HEK293 (cell line): ENCODE results near the gene MEAF6.
A peak's percentile ranks its signal among the peaks of the same experiment; 100 is the strongest.

Source experiments
- BCL11B ChIP-seq: fragments of 450-650 bp; formaldehyde crosslinking; IDR thresholded peaks from 2 replicates; pipeline ENCODE4 v1.5.1; 2016; ENCODE audit warnings: low read depth, missing biosample characterization, missing genetic modification characterization
- FEZF1 ChIP-seq: fragments of 450-650 bp; formaldehyde crosslinking; IDR thresholded peaks from 2 replicates; pipeline ENCODE4 v1.5.1; 2016; ENCODE audit warnings: missing biosample characterization, missing genetic modification characterization
- SETDB1 ChIP-seq: IDR thresholded peaks from one replicate; pipeline ENCODE4 v1.6.1; 2017; ENCODE audit warnings: mild to moderate bottlenecking, low read length, moderate library complexity, mixed read lengths; ENCODE audit not compliant: insufficient read length
- ZBTB1 ChIP-seq: fragments of 450-650 bp; formaldehyde crosslinking; IDR thresholded peaks from 2 replicates; pipeline ENCODE4 v1.5.1; 2016; ENCODE audit warnings: missing biosample characterization, missing genetic modification characterization
- ZBTB17 ChIP-seq: fragments of 450-650 bp; formaldehyde crosslinking; IDR thresholded peaks from 2 replicates; pipeline ENCODE4 v1.5.1; 2016; ENCODE audit warnings: missing biosample characterization, missing genetic modification characterization
- ZIC2 ChIP-seq: fragments of 450-650 bp; formaldehyde crosslinking; IDR thresholded peaks from 2 replicates; pipeline ENCODE4 v1.5.1; 2016; ENCODE audit warnings: missing biosample characterization, missing genetic modification characterization
- ZNF112 ChIP-seq: fragments of 450-650 bp; formaldehyde crosslinking; IDR thresholded peaks from 2 replicates; pipeline ENCODE4 v1.5.0; 2017; ENCODE audit warnings: missing biosample characterization, missing genetic modification characterization
- ZNF146 ChIP-seq: fragments of 450-650 bp; formaldehyde crosslinking; IDR thresholded peaks from 2 replicates; pipeline ENCODE4 v1.5.1; 2016; ENCODE audit warnings: missing biosample characterization, missing genetic modification characterization
- ZNF335 ChIP-seq: fragments of 450-650 bp; formaldehyde crosslinking; conservative IDR thresholded peaks from 2 replicates; pipeline ENCODE4 v1.5.1; 2016; ENCODE audit warnings: missing biosample characterization, missing genetic modification characterization
- ZNF350 ChIP-seq: fragments of 450-650 bp; formaldehyde crosslinking; IDR thresholded peaks from 2 replicates; pipeline ENCODE4 v1.5.0; 2017; ENCODE audit warnings: missing biosample characterization, mild to moderate bottlenecking, missing genetic modification characterization
- ZNF404 ChIP-seq: fragments of 450-650 bp; formaldehyde crosslinking; IDR thresholded peaks from 2 replicates; pipeline ENCODE4 v1.5.1; 2017; ENCODE audit warnings: missing biosample characterization, missing genetic modification characterization
- ZNF416 ChIP-seq: fragments of 450-650 bp; formaldehyde crosslinking; IDR thresholded peaks from 2 replicates; pipeline ENCODE4 v1.5.1; 2016; ENCODE audit warnings: missing biosample characterization, missing genetic modification characterization
- ZNF558 ChIP-seq: fragments of 450-650 bp; formaldehyde crosslinking; IDR thresholded peaks from 2 replicates; pipeline ENCODE4 v1.5.1; 2016; ENCODE audit warnings: missing biosample characterization, missing genetic modification characterization
- ZNF571 ChIP-seq: fragments of 450-650 bp; formaldehyde crosslinking; IDR thresholded peaks from 2 replicates; pipeline ENCODE4 v1.5.0; 2017; ENCODE audit warnings: missing biosample characterization, missing genetic modification characterization
- ZNF585B ChIP-seq: fragments of 450-650 bp; formaldehyde crosslinking; IDR thresholded peaks from 2 replicates; pipeline ENCODE4 v1.5.1; 2016; ENCODE audit warnings: missing biosample characterization, missing genetic modification characterization
- ZNF670 ChIP-seq: fragments of 450-650 bp; formaldehyde crosslinking; IDR thresholded peaks from 2 replicates; pipeline ENCODE4 v1.5.1; 2016; ENCODE audit warnings: missing biosample characterization, missing genetic modification characterization, low read depth
- ZNF791 ChIP-seq: fragments of 450-650 bp; formaldehyde crosslinking; IDR thresholded peaks from 2 replicates; pipeline ENCODE4 v1.5.1; 2016; ENCODE audit warnings: missing biosample characterization, missing genetic modification characterization
- TF ChIP-seq, protein P1 (sequence below): fragments of 450-650 bp; formaldehyde crosslinking; IDR thresholded peaks from 2 replicates; pipeline ENCODE4 v1.5.1; 2016; ENCODE audit warnings: missing biosample characterization, missing genetic modification characterization
- TF ChIP-seq, protein P2 (sequence below): fragments of 450-650 bp; formaldehyde crosslinking; IDR thresholded peaks from 2 replicates; pipeline ENCODE4 v1.5.1; 2017; ENCODE audit warnings: missing biosample characterization, missing genetic modification characterization
- TF ChIP-seq, protein P3 (sequence below): fragments of 450-650 bp; formaldehyde crosslinking; IDR thresholded peaks from 2 replicates; pipeline ENCODE4 v1.5.1; 2016; ENCODE audit warnings: missing biosample characterization, missing genetic modification characterization
- TF ChIP-seq, protein P4 (sequence below): fragments of 450-650 bp; formaldehyde crosslinking; IDR thresholded peaks from 2 replicates; pipeline ENCODE4 v1.5.1; 2016; ENCODE audit warnings: missing biosample characterization, missing genetic modification characterization
- TF ChIP-seq, protein P5 (sequence below): fragments of 450-650 bp; formaldehyde crosslinking; IDR thresholded peaks from 2 replicates; pipeline ENCODE4 v1.5.1; 2016; ENCODE audit warnings: missing biosample characterization, missing genetic modification characterization
- TF ChIP-seq, protein P6 (sequence below): fragments of 450-650 bp; formaldehyde crosslinking; IDR thresholded peaks from 2 replicates; pipeline ENCODE4 v1.5.1; 2016; ENCODE audit warnings: missing biosample characterization, missing genetic modification characterization, borderline replicate concordance

The MEAF6 gene

DNA sequence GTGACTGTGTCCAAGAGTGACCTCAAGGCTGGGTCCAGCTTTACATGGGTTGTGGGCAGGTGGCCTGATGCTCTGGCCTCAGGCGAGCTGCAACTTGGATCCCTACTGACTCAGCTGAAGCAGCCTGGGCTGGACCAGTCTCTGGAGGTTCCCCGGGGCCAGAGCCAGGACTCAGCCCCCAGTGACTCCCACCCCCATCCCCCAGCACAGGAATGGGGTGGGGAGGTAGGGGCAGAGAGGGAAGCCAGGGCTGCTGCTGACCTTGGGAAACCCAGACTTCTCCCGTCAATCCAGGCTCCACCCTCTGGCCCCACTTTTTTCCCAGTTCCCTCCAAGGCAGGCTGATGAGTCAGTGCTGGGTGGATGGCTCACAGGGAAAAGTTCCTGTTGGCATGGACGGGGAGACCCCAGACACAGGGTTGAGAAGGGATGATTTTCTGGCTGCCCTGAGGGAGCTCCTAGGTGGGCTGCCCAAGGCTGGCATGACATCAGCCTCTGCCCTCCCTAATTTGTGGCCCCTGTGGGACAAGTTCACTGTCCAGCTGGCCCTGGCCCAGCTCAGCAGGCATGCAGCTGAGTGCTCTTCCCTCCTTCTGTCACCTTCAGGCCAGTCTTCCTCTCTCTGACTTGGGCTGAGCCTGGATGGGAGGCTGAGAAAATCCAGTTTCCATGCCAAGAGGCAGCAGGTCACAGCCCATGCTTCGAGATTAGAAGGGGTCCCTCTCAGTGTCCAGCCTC is 37.9 kb downstream of the MEAF6 start (continued):
- no peak for TF ChIP-seq SETDB1
- TF ChIP-seq ZBTB1 (tag by site-specific recombination) = no peak
- peak; percentile 64 for TF ChIP-seq ZIC2 (tag by site-specific recombination)
- no peak for TF ChIP-seq ZNF416 (tag by site-specific recombination)
- no peak for TF ChIP-seq ZNF350 (tag by site-specific recombination)
- no peak for TF ChIP-seq ZNF571
- TF ChIP-seq, protein P1, sequence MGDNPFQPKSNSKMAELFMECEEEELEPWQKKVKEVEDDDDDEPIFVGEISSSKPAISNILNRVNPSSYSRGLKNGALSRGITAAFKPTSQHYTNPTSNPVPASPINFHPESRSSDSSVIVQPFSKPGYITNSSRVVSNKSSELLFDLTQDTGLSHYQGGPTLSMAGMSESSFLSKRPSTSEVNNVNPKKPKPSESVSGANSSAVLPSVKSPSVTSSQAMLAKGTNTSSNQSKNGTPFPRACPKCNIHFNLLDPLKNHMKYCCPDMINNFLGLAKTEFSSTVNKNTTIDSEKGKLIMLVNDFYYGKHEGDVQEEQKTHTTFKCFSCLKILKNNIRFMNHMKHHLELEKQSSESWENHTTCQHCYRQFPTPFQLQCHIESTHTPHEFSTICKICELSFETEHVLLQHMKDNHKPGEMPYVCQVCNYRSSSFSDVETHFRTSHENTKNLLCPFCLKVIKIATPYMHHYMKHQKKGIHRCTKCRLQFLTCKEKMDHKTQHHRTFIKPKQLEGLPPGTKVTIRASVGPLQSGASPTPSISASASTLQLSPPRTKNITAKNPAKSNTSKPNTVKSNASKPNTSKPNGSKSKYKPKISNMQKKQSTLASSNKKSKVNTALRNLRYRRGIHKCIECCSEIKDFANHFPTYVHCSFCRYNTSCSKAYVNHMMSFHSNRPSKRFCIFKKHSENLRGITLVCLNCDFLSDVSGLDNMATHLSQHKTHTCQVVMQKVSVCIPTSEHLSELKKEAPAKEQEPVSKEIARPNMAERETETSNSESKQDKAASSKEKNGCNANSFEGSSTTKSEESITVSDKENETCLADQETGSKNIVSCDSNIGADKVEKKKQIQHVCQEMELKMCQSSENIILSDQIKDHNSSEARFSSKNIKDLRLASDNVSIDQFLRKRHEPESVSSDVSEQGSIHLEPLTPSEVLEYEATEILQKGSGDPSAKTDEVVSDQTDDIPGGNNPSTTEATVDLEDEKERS = no peak
- TF ChIP-seq, protein P2, sequence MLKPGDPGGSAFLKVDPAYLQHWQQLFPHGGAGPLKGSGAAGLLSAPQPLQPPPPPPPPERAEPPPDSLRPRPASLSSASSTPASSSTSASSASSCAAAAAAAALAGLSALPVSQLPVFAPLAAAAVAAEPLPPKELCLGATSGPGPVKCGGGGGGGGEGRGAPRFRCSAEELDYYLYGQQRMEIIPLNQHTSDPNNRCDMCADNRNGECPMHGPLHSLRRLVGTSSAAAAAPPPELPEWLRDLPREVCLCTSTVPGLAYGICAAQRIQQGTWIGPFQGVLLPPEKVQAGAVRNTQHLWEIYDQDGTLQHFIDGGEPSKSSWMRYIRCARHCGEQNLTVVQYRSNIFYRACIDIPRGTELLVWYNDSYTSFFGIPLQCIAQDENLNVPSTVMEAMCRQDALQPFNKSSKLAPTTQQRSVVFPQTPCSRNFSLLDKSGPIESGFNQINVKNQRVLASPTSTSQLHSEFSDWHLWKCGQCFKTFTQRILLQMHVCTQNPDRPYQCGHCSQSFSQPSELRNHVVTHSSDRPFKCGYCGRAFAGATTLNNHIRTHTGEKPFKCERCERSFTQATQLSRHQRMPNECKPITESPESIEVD (tag by site-specific recombination) = no peak
- TF ChIP-seq ZBTB17 (tag by site-specific recombination) = peak; percentile 64
- no peak for TF ChIP-seq ZNF585B
- TF ChIP-seq ZNF404 (tag by site-specific recombination) = no peak
- TF ChIP-seq, protein P3, sequence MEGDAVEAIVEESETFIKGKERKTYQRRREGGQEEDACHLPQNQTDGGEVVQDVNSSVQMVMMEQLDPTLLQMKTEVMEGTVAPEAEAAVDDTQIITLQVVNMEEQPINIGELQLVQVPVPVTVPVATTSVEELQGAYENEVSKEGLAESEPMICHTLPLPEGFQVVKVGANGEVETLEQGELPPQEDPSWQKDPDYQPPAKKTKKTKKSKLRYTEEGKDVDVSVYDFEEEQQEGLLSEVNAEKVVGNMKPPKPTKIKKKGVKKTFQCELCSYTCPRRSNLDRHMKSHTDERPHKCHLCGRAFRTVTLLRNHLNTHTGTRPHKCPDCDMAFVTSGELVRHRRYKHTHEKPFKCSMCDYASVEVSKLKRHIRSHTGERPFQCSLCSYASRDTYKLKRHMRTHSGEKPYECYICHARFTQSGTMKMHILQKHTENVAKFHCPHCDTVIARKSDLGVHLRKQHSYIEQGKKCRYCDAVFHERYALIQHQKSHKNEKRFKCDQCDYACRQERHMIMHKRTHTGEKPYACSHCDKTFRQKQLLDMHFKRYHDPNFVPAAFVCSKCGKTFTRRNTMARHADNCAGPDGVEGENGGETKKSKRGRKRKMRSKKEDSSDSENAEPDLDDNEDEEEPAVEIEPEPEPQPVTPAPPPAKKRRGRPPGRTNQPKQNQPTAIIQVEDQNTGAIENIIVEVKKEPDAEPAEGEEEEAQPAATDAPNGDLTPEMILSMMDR (tag by site-specific recombination) = no peak
- no peak for TF ChIP-seq ZNF558 (tag by site-specific recombination)
- TF ChIP-seq ZNF335 (tag by site-specific recombination) = peak; percentile 45; the same call in 1 of the 2 replicates
- TF ChIP-seq, protein P4, sequence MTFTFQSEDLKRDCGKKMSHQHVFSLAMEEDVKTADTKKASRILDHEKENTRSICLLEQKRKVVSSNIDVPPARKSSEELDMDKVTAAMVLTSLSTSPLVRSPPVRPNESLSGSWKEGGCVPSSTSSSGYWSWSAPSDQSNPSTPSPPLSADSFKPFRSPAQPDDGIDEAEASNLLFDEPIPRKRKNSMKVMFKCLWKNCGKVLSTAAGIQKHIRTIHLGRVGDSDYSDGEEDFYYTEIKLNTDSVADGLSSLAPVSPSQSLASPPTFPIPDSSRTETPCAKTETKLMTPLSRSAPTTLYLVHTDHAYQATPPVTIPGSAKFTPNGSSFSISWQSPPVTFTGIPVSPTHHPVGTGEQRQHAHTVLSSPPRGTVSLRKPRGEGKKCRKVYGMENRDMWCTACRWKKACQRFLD (tag by site-specific recombination) = no peak
- TF ChIP-seq ZNF112 (tag by site-specific recombination) = no peak
- TF ChIP-seq ZNF791 (tag by site-specific recombination) = no peak
- no peak for TF ChIP-seq ZNF670 (tag by site-specific recombination)
- TF ChIP-seq ZNF146 (tag by site-specific recombination) = no peak
- no peak for TF ChIP-seq BCL11B (tag by site-specific recombination)
- TF ChIP-seq, protein P5, sequence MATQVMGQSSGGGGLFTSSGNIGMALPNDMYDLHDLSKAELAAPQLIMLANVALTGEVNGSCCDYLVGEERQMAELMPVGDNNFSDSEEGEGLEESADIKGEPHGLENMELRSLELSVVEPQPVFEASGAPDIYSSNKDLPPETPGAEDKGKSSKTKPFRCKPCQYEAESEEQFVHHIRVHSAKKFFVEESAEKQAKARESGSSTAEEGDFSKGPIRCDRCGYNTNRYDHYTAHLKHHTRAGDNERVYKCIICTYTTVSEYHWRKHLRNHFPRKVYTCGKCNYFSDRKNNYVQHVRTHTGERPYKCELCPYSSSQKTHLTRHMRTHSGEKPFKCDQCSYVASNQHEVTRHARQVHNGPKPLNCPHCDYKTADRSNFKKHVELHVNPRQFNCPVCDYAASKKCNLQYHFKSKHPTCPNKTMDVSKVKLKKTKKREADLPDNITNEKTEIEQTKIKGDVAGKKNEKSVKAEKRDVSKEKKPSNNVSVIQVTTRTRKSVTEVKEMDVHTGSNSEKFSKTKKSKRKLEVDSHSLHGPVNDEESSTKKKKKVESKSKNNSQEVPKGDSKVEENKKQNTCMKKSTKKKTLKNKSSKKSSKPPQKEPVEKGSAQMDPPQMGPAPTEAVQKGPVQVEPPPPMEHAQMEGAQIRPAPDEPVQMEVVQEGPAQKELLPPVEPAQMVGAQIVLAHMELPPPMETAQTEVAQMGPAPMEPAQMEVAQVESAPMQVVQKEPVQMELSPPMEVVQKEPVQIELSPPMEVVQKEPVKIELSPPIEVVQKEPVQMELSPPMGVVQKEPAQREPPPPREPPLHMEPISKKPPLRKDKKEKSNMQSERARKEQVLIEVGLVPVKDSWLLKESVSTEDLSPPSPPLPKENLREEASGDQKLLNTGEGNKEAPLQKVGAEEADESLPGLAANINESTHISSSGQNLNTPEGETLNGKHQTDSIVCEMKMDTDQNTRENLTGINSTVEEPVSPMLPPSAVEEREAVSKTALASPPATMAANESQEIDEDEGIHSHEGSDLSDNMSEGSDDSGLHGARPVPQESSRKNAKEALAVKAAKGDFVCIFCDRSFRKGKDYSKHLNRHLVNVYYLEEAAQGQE (tag by site-specific recombination) = no peak
- TF ChIP-seq, protein P6, sequence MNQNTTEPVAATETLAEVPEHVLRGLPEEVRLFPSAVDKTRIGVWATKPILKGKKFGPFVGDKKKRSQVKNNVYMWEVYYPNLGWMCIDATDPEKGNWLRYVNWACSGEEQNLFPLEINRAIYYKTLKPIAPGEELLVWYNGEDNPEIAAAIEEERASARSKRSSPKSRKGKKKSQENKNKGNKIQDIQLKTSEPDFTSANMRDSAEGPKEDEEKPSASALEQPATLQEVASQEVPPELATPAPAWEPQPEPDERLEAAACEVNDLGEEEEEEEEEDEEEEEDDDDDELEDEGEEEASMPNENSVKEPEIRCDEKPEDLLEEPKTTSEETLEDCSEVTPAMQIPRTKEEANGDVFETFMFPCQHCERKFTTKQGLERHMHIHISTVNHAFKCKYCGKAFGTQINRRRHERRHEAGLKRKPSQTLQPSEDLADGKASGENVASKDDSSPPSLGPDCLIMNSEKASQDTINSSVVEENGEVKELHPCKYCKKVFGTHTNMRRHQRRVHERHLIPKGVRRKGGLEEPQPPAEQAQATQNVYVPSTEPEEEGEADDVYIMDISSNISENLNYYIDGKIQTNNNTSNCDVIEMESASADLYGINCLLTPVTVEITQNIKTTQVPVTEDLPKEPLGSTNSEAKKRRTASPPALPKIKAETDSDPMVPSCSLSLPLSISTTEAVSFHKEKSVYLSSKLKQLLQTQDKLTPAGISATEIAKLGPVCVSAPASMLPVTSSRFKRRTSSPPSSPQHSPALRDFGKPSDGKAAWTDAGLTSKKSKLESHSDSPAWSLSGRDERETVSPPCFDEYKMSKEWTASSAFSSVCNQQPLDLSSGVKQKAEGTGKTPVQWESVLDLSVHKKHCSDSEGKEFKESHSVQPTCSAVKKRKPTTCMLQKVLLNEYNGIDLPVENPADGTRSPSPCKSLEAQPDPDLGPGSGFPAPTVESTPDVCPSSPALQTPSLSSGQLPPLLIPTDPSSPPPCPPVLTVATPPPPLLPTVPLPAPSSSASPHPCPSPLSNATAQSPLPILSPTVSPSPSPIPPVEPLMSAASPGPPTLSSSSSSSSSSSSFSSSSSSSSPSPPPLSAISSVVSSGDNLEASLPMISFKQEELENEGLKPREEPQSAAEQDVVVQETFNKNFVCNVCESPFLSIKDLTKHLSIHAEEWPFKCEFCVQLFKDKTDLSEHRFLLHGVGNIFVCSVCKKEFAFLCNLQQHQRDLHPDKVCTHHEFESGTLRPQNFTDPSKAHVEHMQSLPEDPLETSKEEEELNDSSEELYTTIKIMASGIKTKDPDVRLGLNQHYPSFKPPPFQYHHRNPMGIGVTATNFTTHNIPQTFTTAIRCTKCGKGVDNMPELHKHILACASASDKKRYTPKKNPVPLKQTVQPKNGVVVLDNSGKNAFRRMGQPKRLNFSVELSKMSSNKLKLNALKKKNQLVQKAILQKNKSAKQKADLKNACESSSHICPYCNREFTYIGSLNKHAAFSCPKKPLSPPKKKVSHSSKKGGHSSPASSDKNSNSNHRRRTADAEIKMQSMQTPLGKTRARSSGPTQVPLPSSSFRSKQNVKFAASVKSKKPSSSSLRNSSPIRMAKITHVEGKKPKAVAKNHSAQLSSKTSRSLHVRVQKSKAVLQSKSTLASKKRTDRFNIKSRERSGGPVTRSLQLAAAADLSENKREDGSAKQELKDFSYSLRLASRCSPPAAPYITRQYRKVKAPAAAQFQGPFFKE = no peak
- no peak for TF ChIP-seq FEZF1
